Coronary artery (tissue), 2 donors: ENCODE results near the gene PIP4K2A.

Source experiments
- DNase-seq: peaks from one replicate; pipeline ENCODE4 v3.0.0-alpha.2; 2017; ENCODE audit warnings: low spot score
- H3K27ac ChIP-seq, 2 donors: fragments of 200-600 bp; sonication (generic); one replicate each; pipeline ENCODE4 v1.5.1; 2016 to 2019
- H3K4me3 ChIP-seq: fragments of 200-600 bp; sonication (generic); 2 replicates; pipeline ENCODE4 v1.5.1; 2016; ENCODE audit warnings: mild to moderate bottlenecking, moderate library complexity
- CTCF ChIP-seq: fragments of 200-600 bp; sonication (generic); IDR thresholded peaks from one replicate; pipeline ENCODE4 v1.5.1; 2019; ENCODE audit warnings: antibody characterized with exemption

PIP4K2A gene

GRCh38 chr10:22495396-22495795, 219.0 kb downstream of the PIP4K2A start:
- no peak for TF ChIP-seq CTCF
- H3K4me3 ChIP-seq, result no peak overlapping the region
- DNase-seq, result no peak
- no peak overlapping the region for H3K27ac ChIP-seq

- DNase-seq, result no peak
- H3K4me3 ChIP-seq, result no peak overlapping the region
- no peak for TF ChIP-seq CTCF
- H3K27ac ChIP-seq, result no peak overlapping the region
Observed at GRCh38 chr10:22494007-22494406, 220.4 kb downstream of the PIP4K2A start.

GRCh38 chr10:22491931-22492615, 222.3 kb downstream of the PIP4K2A start:
- no peak for TF ChIP-seq CTCF
- H3K4me3 ChIP-seq, result no peak overlapping the region
- no peak overlapping the region for H3K27ac ChIP-seq

GRCh38 chr10:22491480-22491879, 222.9 kb downstream of the PIP4K2A start:
- no peak for DNase-seq
- H3K4me3 ChIP-seq, result no peak overlapping the region
- TF ChIP-seq CTCF, result no peak
- H3K27ac ChIP-seq, result no peak overlapping the region

More at GRCh38 chr10:22491931-22492615, 222.3 kb downstream of the PIP4K2A start:
- no peak for DNase-seq

GRCh38 chr10:22489975-22490374, 224.4 kb downstream of the PIP4K2A start:
- Histone ChIP-seq H3K27ac (no peak overlapping the region), H3K4me3 (no peak overlapping the region)
- TF ChIP-seq CTCF, result no peak

GRCh38 chr10:22489467-22489866, 224.9 kb downstream of the PIP4K2A start:
- H3K27ac ChIP-seq, result no peak overlapping the region
- H3K4me3 ChIP-seq, result no peak overlapping the region
- no peak for TF ChIP-seq CTCF
- no peak for DNase-seq

More at GRCh38 chr10:22489975-22490374, 224.4 kb downstream of the PIP4K2A start:
- DNase-seq, result no peak

GRCh38 chr10:22486431-22486830, 227.9 kb downstream of the PIP4K2A start:
- DNase-seq, result no peak
- H3K27ac ChIP-seq, result no peak overlapping the region
- H3K4me3 ChIP-seq, result no peak overlapping the region
- TF ChIP-seq CTCF, result no peak
